Neuronal stem cell (in vitro differentiated cells): Measurements from ENCODE around the gene APMAP.

ENCODE experiments used
- DNase-seq: peaks from one replicate; pipeline ENCODE4 v3.0.0-alpha.2; 2013; ENCODE audit warnings: low spot score
- H2AFZ ChIP-seq: one replicate; pipeline ENCODE4 v1.6.1; 2013; ENCODE audit warnings: mild to moderate bottlenecking, low read length, inconsistent platforms
- H2AK5ac ChIP-seq: 2 replicates; pipeline ENCODE4 v1.6.1; 2013; ENCODE audit warnings: low read depth, mild to moderate bottlenecking, inconsistent platforms, low read length, moderate library complexity, mixed read lengths
- H2BK120ac ChIP-seq: 2 replicates; pipeline ENCODE4 v1.6.1; 2013; ENCODE audit warnings: low read depth, mild to moderate bottlenecking, inconsistent platforms, low read length, moderate library complexity, mixed read lengths
- H2BK12ac ChIP-seq: one replicate; pipeline ENCODE4 v1.6.1; 2013; ENCODE audit warnings: low read length, inconsistent platforms
- H2BK15ac ChIP-seq: 2 replicates; pipeline ENCODE4 v1.6.1; 2013; ENCODE audit warnings: mild to moderate bottlenecking, low read length, inconsistent platforms, mixed read lengths
- H2BK5ac ChIP-seq: one replicate; pipeline ENCODE4 v1.6.1; 2013; ENCODE audit warnings: inconsistent platforms, mild to moderate bottlenecking, low read length, moderate library complexity
- H3K14ac ChIP-seq: one replicate; pipeline ENCODE4 v1.6.1; 2013; ENCODE audit warnings: low read length, inconsistent platforms
- H3K18ac ChIP-seq: 2 replicates; pipeline ENCODE4 v1.6.1; 2013; ENCODE audit warnings: low read length, inconsistent platforms
- H3K23ac ChIP-seq: 2 replicates; pipeline ENCODE4 v1.6.1; 2013; ENCODE audit warnings: low read depth, mild to moderate bottlenecking, mixed read lengths, low read length, inconsistent platforms; ENCODE audit not compliant: poor library complexity
- H3K27ac ChIP-seq: replicated peaks from 3 replicates; pipeline ENCODE4 v1.5.1; 2013; ENCODE audit warnings: low read length, inconsistent platforms
- H3K27me3 ChIP-seq, 3 experiments: 2 replicates each; pipeline ENCODE4 v1.6.1; 2013; ENCODE audit warnings: low read length in 3 of 3, mild to moderate bottlenecking in 2 of 3, inconsistent platforms in 1 of 3, low read depth in 1 of 3, mixed read lengths in 1 of 3, moderate library complexity in 1 of 3; ENCODE audit not compliant: control insufficient read depth in 3 of 3, insufficient read depth in 3 of 3
- H3K36me3 ChIP-seq, 2 donors: replicated peaks in 1 of 2; 2 replicates each; pipeline ENCODE4 v1.6.1; 2013; ENCODE audit warnings: low read length in 2 of 2; ENCODE audit not compliant: control insufficient read depth in 2 of 2, insufficient read depth in 2 of 2
- H3K4ac ChIP-seq: 2 replicates; pipeline ENCODE4 v1.6.1; 2013; ENCODE audit warnings: inconsistent platforms, mild to moderate bottlenecking, low read length, moderate library complexity
- H3K4me1 ChIP-seq, 2 donors: 1 replicate in 1 of 2; 2 replicates in 1 of 2; pipeline ENCODE4 v1.6.1; 2013; ENCODE audit warnings: low read length in 2 of 2, low read depth in 1 of 2; ENCODE audit not compliant: control insufficient read depth in 2 of 2, insufficient read depth in 1 of 2
- H3K4me2 ChIP-seq: one replicate; pipeline ENCODE4 v1.6.1; 2013; ENCODE audit warnings: mild to moderate bottlenecking, low read length, inconsistent platforms; ENCODE audit not compliant: insufficient read depth, poor library complexity, severe bottlenecking
- H3K4me3 ChIP-seq, 2 donors: 2 replicates each; pipeline ENCODE4 v1.5.1; 2013; ENCODE audit warnings: low read length in 2 of 2, mild to moderate bottlenecking in 2 of 2, inconsistent platforms in 1 of 2, moderate library complexity in 1 of 2
- H3K79me1 ChIP-seq: one replicate; pipeline ENCODE4 v1.6.1; 2013; ENCODE audit warnings: low read depth, mild to moderate bottlenecking, inconsistent platforms, low read length, moderate library complexity
- H3K9ac ChIP-seq: one replicate; pipeline ENCODE4 v1.6.1; 2013; ENCODE audit warnings: mild to moderate bottlenecking, low read depth, low read length, inconsistent platforms; ENCODE audit not compliant: poor library complexity
- H3K9me3 ChIP-seq, 2 donors: replicated peaks in 1 of 2; 2 replicates each; pipeline versions ENCODE3 to v1.6.1; 2013; ENCODE audit warnings: low read length in 2 of 2, mild to moderate bottlenecking in 2 of 2, inconsistent platforms in 1 of 2, low read depth in 1 of 2, mixed read lengths in 1 of 2, moderate library complexity in 1 of 2; ENCODE audit not compliant: control insufficient read depth in 2 of 2, insufficient read depth in 1 of 2
- H4K8ac ChIP-seq: one replicate; pipeline ENCODE4 v1.6.1; 2013; ENCODE audit warnings: low read depth, mild to moderate bottlenecking, inconsistent platforms, low read length, moderate library complexity
- H4K91ac ChIP-seq: one replicate; pipeline ENCODE4 v1.6.1; 2013; ENCODE audit warnings: low read length, low read depth, mild to moderate bottlenecking, inconsistent platforms; ENCODE audit not compliant: poor library complexity
- WGBS, 2 donors: extraction: QIAGEN DNeasy Blood & Tissue Kit; methylation state at CpG; one replicate each; pipeline ENCODE4 v1.1.7; 2013; ENCODE audit warnings: missing lambda C conversion rate in 2 of 2, mixed read lengths in 1 of 2; ENCODE audit not compliant: insufficient read length in 2 of 2, insufficient replicate concordance in 1 of 2; ENCODE audit errors: extremely low coverage in 2 of 2; 5-methylcytosine and 5-hydroxymethylcytosine counted together

APMAP gene

GRCh38 chr20:24965065-24965919 is 27.3 kb downstream of the APMAP start:
- no peak overlapping the region for H3K23ac ChIP-seq
- H2AFZ ChIP-seq: no peak overlapping the region
- WGBS, 2 donors: no CpG with 5 or more reads among the region's 7 CpGs
- H3K36me3 ChIP-seq: peaks cover 42 to 96% of the 10 kb centered on the region in 2 donors
- H3K4me2 ChIP-seq: no peak overlapping the region
- no peak overlapping the region for H2BK15ac ChIP-seq
- no peaks in the 10 kb centered on the region for H3K4me1 ChIP-seq
- H4K91ac ChIP-seq: no peak overlapping the region
- H3K79me1 ChIP-seq: no peaks in the 10 kb centered on the region
- no peaks in the 10 kb centered on the region for H3K9me3 ChIP-seq
- no peak overlapping the region for H2BK5ac ChIP-seq
- H3K4me3 ChIP-seq: peak overlapping the region in 1 of 2 donors; percentile 5
- H3K4ac ChIP-seq: no peak overlapping the region
- no peak overlapping the region for H3K27ac ChIP-seq
- H3K14ac ChIP-seq: no peak overlapping the region
- peak overlapping the region; percentile 36 for H3K9ac ChIP-seq
- H2BK12ac ChIP-seq: no peak overlapping the region
- H2AK5ac ChIP-seq: no peak overlapping the region
- no peak for DNase-seq
- H2BK120ac ChIP-seq: no peak overlapping the region
- H4K8ac ChIP-seq: no peak overlapping the region
- no peaks in the 10 kb centered on the region for H3K27me3 ChIP-seq
- no peak overlapping the region for H3K18ac ChIP-seq

- no peak overlapping the region for H3K23ac ChIP-seq
- no peak overlapping the region for H4K91ac ChIP-seq
- no peak overlapping the region for H2AFZ ChIP-seq
- no peaks in the 10 kb centered on the region for H3K9me3 ChIP-seq
- peaks cover 38 to 96% of the 10 kb centered on the region in 2 donors for H3K36me3 ChIP-seq
- H4K8ac ChIP-seq: no peak overlapping the region
- no peak overlapping the region for H3K4ac ChIP-seq
- H3K4me2 ChIP-seq: no peak overlapping the region
- no peak overlapping the region for H3K18ac ChIP-seq
- no peak overlapping the region for H2BK120ac ChIP-seq
- H3K9ac ChIP-seq: no peak overlapping the region
- no peak overlapping the region for H2AK5ac ChIP-seq
- DNase-seq: no peak
- H2BK15ac ChIP-seq: no peak overlapping the region
- no peaks in the 10 kb centered on the region for H3K4me1 ChIP-seq
- no peaks in the 10 kb centered on the region for H3K27me3 ChIP-seq
- no peak overlapping the region for H3K4me3 ChIP-seq
- H3K27ac ChIP-seq: no peak overlapping the region
- H3K14ac ChIP-seq: no peak overlapping the region
- H3K79me1 ChIP-seq: no peaks in the 10 kb centered on the region
- no peak overlapping the region for H2BK12ac ChIP-seq
- WGBS, 2 donors: no CpG with 5 or more reads among the region's 9 CpGs
- no peak overlapping the region for H2BK5ac ChIP-seq
Measured at GRCh38 chr20:24964506-24964840, 28.1 kb downstream of the APMAP start.

- Histone ChIP-seq H3K14ac (no peak overlapping the region), H3K36me3 (peaks cover 35 to 96% of the 10 kb centered on the region in 2 donors), H2AK5ac (no peak overlapping the region), H3K79me1 (no peaks in the 10 kb centered on the region), H3K18ac (no peak overlapping the region), H2BK5ac (no peak overlapping the region), H3K4ac (no peak overlapping the region), H2BK120ac (no peak overlapping the region), H3K9me3 (no peaks in the 10 kb centered on the region), H3K23ac (no peak overlapping the region), H3K27me3 (no peaks in the 10 kb centered on the region), H4K8ac (no peak overlapping the region), H3K4me3 (no peak overlapping the region), H2AFZ (no peak overlapping the region), H2BK15ac (no peak overlapping the region), H3K4me2 (no peak overlapping the region), H3K27ac (no peak overlapping the region), H3K9ac (peak overlapping the region; percentile 15), H4K91ac (no peak overlapping the region), H3K4me1 (no peaks in the 10 kb centered on the region), H2BK12ac (no peak overlapping the region)
- no peak for DNase-seq
- no CpG with 5 or more reads among the region's 21 CpGs for WGBS, 2 donors
Measured at GRCh38 chr20:24963672-24964505, 28.7 kb downstream of the APMAP start.

- H2BK120ac ChIP-seq: no peak overlapping the region
- no peak overlapping the region for H2AK5ac ChIP-seq
- no peak overlapping the region for H3K9ac ChIP-seq
- H3K4me2 ChIP-seq: no peak overlapping the region
- no peak overlapping the region for H2BK5ac ChIP-seq
- H3K4me1 ChIP-seq: no peaks in the 10 kb centered on the region
- no peak overlapping the region for H3K4ac ChIP-seq
- no peak overlapping the region for H2AFZ ChIP-seq
- H3K27me3 ChIP-seq: no peaks in the 10 kb centered on the region
- no peak overlapping the region for H2BK12ac ChIP-seq
- DNase-seq: no peak
- H4K91ac ChIP-seq: no peak overlapping the region
- no peak overlapping the region for H2BK15ac ChIP-seq
- no peak overlapping the region for H4K8ac ChIP-seq
- no peak overlapping the region for H3K4me3 ChIP-seq
- H3K18ac ChIP-seq: no peak overlapping the region
- no peak overlapping the region for H3K14ac ChIP-seq
- H3K79me1 ChIP-seq: no peaks in the 10 kb centered on the region
- WGBS, 2 donors: no CpG with 5 or more reads among the region's 6 CpGs
- H3K23ac ChIP-seq: no peak overlapping the region
- no peak overlapping the region for H3K27ac ChIP-seq
- no peaks in the 10 kb centered on the region for H3K9me3 ChIP-seq
- H3K36me3 ChIP-seq: peaks cover 31 to 94% of the 10 kb centered on the region in 2 donors
Measured at GRCh38 chr20:24962510-24962909, 30.0 kb downstream of the APMAP start.
